Heart right ventricle (tissue), 16 donors: ENCODE measurements around the gene STX17. TPM values are rescaled to one million over a fixed set of nuclear protein-coding genes. Genes with fewer than 3 reads are reported as not detected.

ENCODE experiments used
- ATAC-seq, 8 donors: fragments of 200-7000 bp; cut with Tn5 transposase; one replicate each; pipeline ENCODE4 v1.9.1; 2020; ENCODE audit warnings: mild to moderate bottlenecking in 8 of 8, moderate library complexity in 8 of 8, moderate number of reproducible peaks in 1 of 8
- DNase-seq, 2 donors: peaks; one replicate each; pipeline ENCODE4 v3.0.0-alpha.2; 2020
- H3K27ac ChIP-seq, 10 donors: fragments of 200-600 bp; sonication (generic) in 2 of 10; one replicate each; pipeline versions ENCODE4 v1.5.0 to v1.8.0; 2020 to 2022; ENCODE audit warnings: mild to moderate bottlenecking in 3 of 10
- H3K27me3 ChIP-seq, 7 donors: fragments of 200-600 bp; one replicate each; pipeline ENCODE4 v1.8.0; 2021 to 2022; ENCODE audit warnings: mild to moderate bottlenecking in 2 of 7
- H3K36me3 ChIP-seq, 9 donors: fragments of 200-600 bp; sonication (generic) in 1 of 9; one replicate each; pipeline versions ENCODE4 v1.5.0 to v1.8.0; 2020 to 2022; ENCODE audit warnings: mild to moderate bottlenecking in 2 of 9
- H3K4me1 ChIP-seq, 9 donors: fragments of 200-600 bp; sonication (generic) in 1 of 9; one replicate each; pipeline versions ENCODE4 v1.5.0 to v1.8.0; 2020 to 2022; ENCODE audit warnings: mild to moderate bottlenecking in 4 of 9
- H3K4me3 ChIP-seq, 10 donors: fragments of 200-600 bp; sonication (generic) in 2 of 10; one replicate each; pipeline versions ENCODE4 v1.5.0 to v1.8.0; 2020 to 2022; ENCODE audit warnings: mild to moderate bottlenecking in 7 of 10, moderate library complexity in 2 of 10
- H3K9me3 ChIP-seq, 11 donors: fragments of 200-600 bp in 10 of 11; sonication (generic) in 2 of 11; one replicate each; pipeline versions ENCODE4 v1.5.0 to v1.8.0; 2013 to 2022; ENCODE audit warnings: mild to moderate bottlenecking in 2 of 11, control low read depth in 1 of 11, moderate library complexity in 1 of 11
- WGBS, 2 donors: extraction: QIAGEN DNeasy Blood & Tissue Kit; methylation state at CpG; one replicate each; pipeline ENCODE4 v1.1.7; 2013; ENCODE audit warnings: inconsistent platforms in 1 of 2; 5-methylcytosine and 5-hydroxymethylcytosine counted together
- intact Hi-C, 10 donors: fragments of 100-400 bp; cut with DNase I; formaldehyde crosslinking; loops; one replicate each; pipeline versions ENCODE4 v1.11.1 to v1.14.2; 2022
- polyA plus RNA-seq, 2 donors: library from polyadenylated mRNA; stranded (reverse); fragments of 200-250 nt; gene quantifications; one replicate each; pipeline ENCODE4 v1.2.3, GENCODE V29; 2013
- total RNA-seq, 10 donors: library from RNA; stranded (reverse); fragmentation: NEBNext Ultra II Directional in 3 of 10; extraction: Animal tissue kit (Norgen Biotek cat#: 25700) in 3 of 10; gene quantifications; one replicate each; pipeline versions ENCODE4 v1.2.1 to v1.2.4, GENCODE V29; 2021 to 2023
- TF ChIP-seq, protein P1 (sequence below), 9 donors: fragments of 200-600 bp; sonication (generic) in 2 of 9; IDR thresholded peaks; one replicate each; pipeline versions ENCODE4 v1.5.0 to v1.8.0; 2021 to 2022; ENCODE audit warnings: antibody characterized with exemption in 9 of 9, mild to moderate bottlenecking in 5 of 9, moderate library complexity in 1 of 9
- donor health status: Arrhythmogenic right ventricular cardiomyopathy.
- donor health status: ischemic (EF 13 %, LVEDD 7.1; RV severe dilation, severe dysfunction).
- donor health status: healthy with polysubstance abuse.
- donor health status: DM: no; HTN: yes; CAD: no.
- donor health status: DM: no; HTN: no; CAD: no.
- donor health status: ischemic (EF 25% LVEDD 6.9; RV normal size, moderate dysfunction).
- donor health status: ischemic (EF 25% LVEDD 5.7; RV mildly dilated, moderate dysfunction).
- donor health status: healthy.
- donor health status: DM: yes; HTN: yes; CAD: no.
- donor health status: Ischemic cardiomyopathy.
- donor health status: ischemic (EF 35%, LVEDD 5.7; RV mildly dilated, moderate dysfunction).
- donor health status: nonischemic (EF 11% LVEDD 7.7; RV severe dilation, severe dysfunction).
- donor health status: DM: yes; HTN: yes; CAD: no.
- donor health status: PGD.
- donor health status: ischemic (EF 29% LVEDD 5.4; RV normal size, mild dysfunction).
- donor health status: nonischemic (EF 23%, LVEDD 6.1; RV moderate dilation, normal function).

STX17 gene
- total and polyA plus RNA-seq, 12 donors = 4.1 to 31.1 (median 23.5) TPM

GRCh38 chr9:99873943-99874584 is 32.4 kb upstream of the STX17 start:
- 76 to 79% methylated on average over 4 of the region's 4 CpGs for WGBS, 2 donors
- no peaks in the 10 kb centered on the region for H3K27me3 ChIP-seq
- H3K27ac ChIP-seq = no peak overlapping the region
- H3K36me3 ChIP-seq = no peaks in the 10 kb centered on the region
- H3K4me3 ChIP-seq = no peak overlapping the region
- H3K9me3 ChIP-seq = no peaks in the 10 kb centered on the region
- DNase-seq (no peak), ATAC-seq (no peak)
- no peaks in the 10 kb centered on the region for H3K4me1 ChIP-seq
- intact Hi-C loops = no loop called here
- TF ChIP-seq, protein P1, sequence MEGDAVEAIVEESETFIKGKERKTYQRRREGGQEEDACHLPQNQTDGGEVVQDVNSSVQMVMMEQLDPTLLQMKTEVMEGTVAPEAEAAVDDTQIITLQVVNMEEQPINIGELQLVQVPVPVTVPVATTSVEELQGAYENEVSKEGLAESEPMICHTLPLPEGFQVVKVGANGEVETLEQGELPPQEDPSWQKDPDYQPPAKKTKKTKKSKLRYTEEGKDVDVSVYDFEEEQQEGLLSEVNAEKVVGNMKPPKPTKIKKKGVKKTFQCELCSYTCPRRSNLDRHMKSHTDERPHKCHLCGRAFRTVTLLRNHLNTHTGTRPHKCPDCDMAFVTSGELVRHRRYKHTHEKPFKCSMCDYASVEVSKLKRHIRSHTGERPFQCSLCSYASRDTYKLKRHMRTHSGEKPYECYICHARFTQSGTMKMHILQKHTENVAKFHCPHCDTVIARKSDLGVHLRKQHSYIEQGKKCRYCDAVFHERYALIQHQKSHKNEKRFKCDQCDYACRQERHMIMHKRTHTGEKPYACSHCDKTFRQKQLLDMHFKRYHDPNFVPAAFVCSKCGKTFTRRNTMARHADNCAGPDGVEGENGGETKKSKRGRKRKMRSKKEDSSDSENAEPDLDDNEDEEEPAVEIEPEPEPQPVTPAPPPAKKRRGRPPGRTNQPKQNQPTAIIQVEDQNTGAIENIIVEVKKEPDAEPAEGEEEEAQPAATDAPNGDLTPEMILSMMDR (IDR thresholded peaks at IDR 0.05) = no peak

GRCh38 chr9:99876190-99876589 is 30.3 kb upstream of the STX17 start:
- Histone ChIP-seq H3K27ac (no peak overlapping the region), H3K4me1 (no peaks in the 10 kb centered on the region), H3K36me3 (no peaks in the 10 kb centered on the region), H3K4me3 (no peak overlapping the region), H3K27me3 (no peaks in the 10 kb centered on the region), H3K9me3 (no peaks in the 10 kb centered on the region)
- WGBS, 2 donors = 92 to 94% methylated on average over 2 of the region's 2 CpGs
- DNase-seq (no peak), ATAC-seq (no peak)
- TF ChIP-seq, protein P1 (IDR thresholded peaks at IDR 0.05) = no peak
- intact Hi-C loops = no loop called here

DNA sequence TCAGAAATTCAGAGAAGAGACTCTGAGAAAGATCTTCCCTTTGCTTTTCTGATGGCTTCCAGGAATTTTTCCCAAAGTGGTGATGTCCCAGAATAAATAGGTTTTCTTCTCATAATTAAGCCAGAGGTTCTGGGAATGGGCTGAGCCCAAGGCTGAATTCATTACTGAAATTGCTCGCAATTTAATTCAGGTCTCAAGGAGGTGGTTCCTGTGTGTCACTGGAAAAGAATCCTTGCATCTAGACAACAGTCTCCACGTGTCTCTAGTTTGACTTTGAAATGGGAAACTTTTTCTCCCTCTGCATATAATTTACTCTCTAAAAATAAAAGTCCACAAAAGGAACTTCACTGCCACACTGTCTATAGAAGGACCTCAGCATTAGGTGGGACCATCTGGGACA is 27.8 kb upstream of the STX17 start:
- no peak for ATAC-seq
- Histone ChIP-seq H3K27ac (no peak overlapping the region), H3K9me3 (no peaks in the 10 kb centered on the region), H3K36me3 (no peaks in the 10 kb centered on the region), H3K4me3 (no peak overlapping the region), H3K27me3 (no peaks in the 10 kb centered on the region), H3K4me1 (no peaks in the 10 kb centered on the region)
- TF ChIP-seq, protein P1 (IDR thresholded peaks at IDR 0.05) = no peak
- intact Hi-C loops = no loop called here
- 70 to 86% methylated on average over 2 of the region's 2 CpGs for WGBS, 2 donors
- no peak for DNase-seq

GRCh38 chr9:99881769-99882168 is 24.7 kb upstream of the STX17 start:
- ATAC-seq (no peak), DNase-seq (no peak)
- intact Hi-C loops = no loop called here
- no peaks in the 10 kb centered on the region for H3K27me3 ChIP-seq
- H3K36me3 ChIP-seq = no peaks in the 10 kb centered on the region
- H3K27ac ChIP-seq = no peak overlapping the region
- H3K4me1 ChIP-seq = no peaks in the 10 kb centered on the region
- TF ChIP-seq, protein P1 (IDR thresholded peaks at IDR 0.05) = no peak
- no peaks in the 10 kb centered on the region for H3K9me3 ChIP-seq
- H3K4me3 ChIP-seq = no peak overlapping the region
